ENCODE measurements around the gene CST5. TPM values are rescaled to one million over a fixed set of nuclear protein-coding genes. Genes with fewer than 3 reads are reported as not detected.

The CST5 gene, protein sequence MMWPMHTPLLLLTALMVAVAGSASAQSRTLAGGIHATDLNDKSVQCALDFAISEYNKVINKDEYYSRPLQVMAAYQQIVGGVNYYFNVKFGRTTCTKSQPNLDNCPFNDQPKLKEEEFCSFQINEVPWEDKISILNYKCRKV
- total RNA-seq, result not detected in 2 replicates

DNA sequence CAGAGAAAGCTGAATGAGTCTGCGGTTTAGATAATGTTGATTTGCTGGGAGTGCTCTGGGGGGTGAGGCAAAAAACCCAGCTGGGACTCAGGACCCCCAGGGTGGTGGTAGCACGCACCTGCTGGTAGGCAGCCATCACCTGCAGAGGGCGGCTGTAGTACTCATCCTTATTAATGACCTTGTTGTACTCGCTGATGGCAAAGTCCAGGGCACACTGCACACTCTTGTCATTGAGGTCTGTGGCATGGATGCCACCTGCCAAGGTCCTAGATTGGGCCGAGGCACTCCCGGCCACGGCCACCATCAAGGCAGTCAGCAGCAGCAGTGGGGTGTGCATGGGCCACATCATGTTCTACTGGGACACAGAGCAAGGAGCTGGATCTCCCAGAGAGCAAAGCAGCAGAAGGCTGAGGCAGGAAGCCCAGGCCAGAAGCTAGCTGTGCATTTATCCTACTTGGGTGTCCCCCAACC, at the start of gene CST5:
TSS of gene CST5 (minus strand) at position 421 of the 471 bp plus-strand sequence. CDS start at position 349, 72 bp downstream.

GRCh38 chr20:23826541-23827021, 53.0 kb downstream of the CST5 start, which contains the start of gene CST2:
Gene CST2, minus strand, starts transcription at chr20:23826729. Its CDS starts 69 bp downstream, at chr20:23826660.

Other genes with a start within 250 kb of the CST5 start
- 346 and 421 TPM in 2 replicates for gene CST3, start 241.8 kb downstream of the CST5 start, total RNA-seq
- gene CST4, start 190.7 kb downstream of the CST5 start, total RNA-seq, result not detected in 2 replicates
- gene CST1, start 128.8 kb downstream of the CST5 start, total RNA-seq, result not detected in 2 replicates
- not detected in 2 replicates for gene CST2, start 53.0 kb downstream of the CST5 start, total RNA-seq
- gene GGTLC1, start 109.0 kb upstream of the CST5 start, total RNA-seq, result not detected in 2 replicates